GM21360 (cell line): Measurements from ENCODE around the gene FAM110D.

Source experiments
- ATAC-seq: cut with Tn5 transposase; IDR thresholded peaks from one replicate; pipeline ENCODE4 v1.9.1; 2021; ENCODE audit warnings: mild to moderate bottlenecking, moderate library complexity; ENCODE audit not compliant: unreplicated experiment

The FAM110D gene

DNA sequence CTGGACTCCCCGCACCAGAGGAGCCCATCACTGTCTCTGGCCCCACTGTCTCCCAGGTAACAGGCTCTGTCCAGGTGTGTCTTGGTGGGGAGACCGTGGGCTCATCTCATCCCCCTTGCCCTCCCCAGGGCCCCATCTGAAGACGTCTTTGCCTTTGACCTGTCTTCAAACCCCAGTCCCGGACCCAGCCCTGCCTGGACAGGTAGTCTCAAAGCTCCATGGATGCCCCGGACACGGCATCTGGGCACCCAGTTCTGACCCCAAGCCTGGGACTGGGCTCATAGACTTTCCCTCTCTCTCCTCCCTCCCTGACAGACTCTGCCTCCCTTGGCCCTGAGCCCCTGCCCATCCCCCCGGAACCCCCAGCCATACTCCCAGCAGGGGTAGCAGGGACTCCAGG is 25.2 kb downstream of the FAM110D start:
- no peak for ATAC-seq

GRCh38 chr1:26184883-26185282 is 26.0 kb downstream of the FAM110D start:
- no peak for ATAC-seq

DNA sequence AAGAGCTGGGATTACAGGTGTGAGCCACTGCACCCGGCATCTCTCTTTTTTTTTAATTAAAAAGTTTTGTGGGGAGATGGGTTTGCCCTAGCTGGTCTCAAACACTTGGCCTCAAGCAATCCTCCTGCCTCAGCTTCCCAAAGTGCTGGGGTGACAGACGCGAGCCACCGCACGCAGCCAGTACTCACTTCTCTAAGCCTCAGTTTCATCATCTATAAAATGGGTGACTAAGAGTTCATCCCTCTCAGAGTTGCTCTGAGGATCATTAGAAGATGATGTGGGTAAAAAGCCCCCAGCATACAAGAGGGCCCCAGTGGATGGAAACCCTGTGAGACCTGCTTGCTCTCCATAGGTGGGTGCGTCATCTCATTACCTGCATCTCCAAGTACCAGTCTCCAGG is 29.0 kb downstream of the FAM110D start:
- no peak for ATAC-seq

DNA sequence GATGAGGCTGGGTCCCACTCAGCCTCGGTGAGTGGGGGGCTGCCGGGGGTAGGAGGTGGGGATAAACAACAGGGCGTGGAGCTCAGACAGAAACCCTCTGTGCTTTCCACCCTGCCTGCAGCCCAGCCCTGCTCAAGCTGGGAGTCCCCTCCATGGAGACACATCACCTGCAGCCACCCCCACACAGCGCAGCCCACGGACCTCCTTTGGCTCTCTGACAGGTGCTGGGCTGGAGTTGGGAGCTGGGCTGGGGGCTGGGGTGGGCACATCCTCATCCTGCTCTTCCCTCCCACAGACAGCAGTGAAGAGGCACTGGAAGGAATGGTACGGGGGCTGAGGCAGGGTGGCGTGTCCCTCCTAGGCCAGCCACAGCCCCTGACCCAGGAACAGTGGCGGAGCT is 29.6 kb downstream of the FAM110D start:
- ATAC-seq: no peak

DNA sequence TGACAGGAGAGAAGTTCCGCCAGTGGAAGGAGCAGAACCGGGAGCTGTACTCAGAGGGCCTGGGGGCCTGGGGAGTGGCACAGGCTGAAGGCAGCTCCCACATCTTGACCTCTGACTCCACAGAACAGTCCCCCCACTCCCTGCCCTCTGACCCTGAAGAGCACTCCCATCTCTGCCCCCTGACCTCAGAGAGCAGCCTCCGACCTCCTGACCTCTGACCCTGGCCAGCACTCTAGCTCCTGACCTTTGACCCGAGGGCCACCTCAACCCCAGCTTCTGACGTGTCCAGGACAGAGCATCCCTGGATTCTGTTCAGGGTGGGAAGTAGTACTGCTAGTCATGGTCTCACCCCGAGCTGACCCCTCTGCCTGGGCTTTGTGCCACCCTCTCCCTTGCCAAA is 30.5 kb downstream of the FAM110D start:
- ATAC-seq: no peak

DNA sequence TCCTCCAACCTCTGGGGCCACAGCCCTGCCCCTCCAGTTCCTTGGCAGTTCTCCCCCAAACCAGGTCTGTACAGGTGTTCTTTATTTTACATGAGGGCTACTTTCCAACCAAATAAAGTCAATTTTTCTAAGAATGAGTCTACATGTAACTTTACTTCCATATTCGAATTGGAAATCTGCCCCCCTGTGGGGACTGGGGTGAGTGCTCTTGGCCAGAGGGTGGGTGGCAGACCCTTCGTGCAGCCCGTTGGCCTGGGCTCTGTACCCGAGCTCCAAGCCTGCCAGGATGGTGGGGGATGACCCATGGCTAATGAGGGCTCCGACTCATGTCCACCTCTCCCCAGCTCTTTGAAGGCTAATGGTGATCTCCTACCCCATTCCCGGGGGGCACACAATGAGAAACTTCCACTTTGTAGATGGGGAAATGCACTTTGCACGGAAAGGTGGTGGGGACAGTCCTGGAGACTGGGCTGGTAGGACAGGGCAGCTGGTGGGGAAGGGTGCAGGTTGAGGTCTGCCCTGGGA is 30.9 kb downstream of the FAM110D start:
- ATAC-seq: no peak

DNA sequence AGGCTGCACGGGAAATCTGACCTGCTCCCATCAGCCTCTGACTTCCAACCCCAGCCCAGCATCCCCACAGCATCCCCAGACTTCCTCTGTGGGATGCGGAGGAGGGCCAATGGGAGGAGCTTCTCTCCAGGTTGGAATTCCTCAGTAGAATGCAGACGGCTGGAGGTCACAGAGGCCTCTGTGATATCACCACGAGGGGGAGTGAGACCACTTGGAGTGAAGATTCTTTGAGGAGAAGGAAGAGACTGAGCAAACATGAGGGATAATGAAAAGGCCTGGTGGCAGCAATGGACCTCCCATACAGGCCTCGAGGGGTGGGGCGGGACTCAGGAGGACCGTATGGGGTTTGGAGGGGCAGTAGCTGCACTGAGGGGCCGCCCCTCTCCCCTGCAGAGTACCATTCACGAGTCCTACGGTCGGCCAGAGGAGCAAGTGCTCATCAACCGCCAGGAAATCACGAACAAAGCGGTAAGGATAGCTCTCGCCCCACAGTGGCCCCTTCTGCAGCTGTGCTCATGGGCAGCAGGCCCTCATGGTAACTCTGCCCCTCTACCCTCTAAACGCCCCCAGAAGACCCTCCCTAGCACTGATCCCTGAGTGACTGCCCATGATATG is 31.6 kb downstream of the FAM110D start, which contains the start of gene CATSPER4:
TSS of gene CATSPER4 (plus strand) at position 230 of the 615 bp plus-strand sequence. CDS start at position 256, 26 bp downstream.
- no peak for ATAC-seq

DNA sequence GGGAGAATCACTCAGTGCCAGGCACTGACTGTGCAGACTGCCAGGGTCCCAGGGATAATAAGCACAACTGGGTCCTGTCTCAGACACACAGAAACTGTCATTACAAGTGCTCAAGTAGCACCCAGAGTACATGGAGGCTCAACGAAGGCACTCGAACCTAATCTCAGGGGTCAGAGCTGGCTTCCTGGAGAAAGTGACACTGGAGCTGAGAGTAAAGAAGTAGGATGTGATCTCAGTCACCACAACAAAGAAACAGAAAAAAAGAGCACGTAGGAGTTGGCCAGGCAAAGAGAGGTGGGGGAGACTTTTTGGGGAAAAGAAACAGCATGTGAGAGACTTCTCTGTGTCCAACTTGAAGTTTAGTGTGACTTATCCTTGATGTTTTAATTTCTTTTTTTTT is 32.9 kb downstream of the FAM110D start:
- ATAC-seq: no peak

DNA sequence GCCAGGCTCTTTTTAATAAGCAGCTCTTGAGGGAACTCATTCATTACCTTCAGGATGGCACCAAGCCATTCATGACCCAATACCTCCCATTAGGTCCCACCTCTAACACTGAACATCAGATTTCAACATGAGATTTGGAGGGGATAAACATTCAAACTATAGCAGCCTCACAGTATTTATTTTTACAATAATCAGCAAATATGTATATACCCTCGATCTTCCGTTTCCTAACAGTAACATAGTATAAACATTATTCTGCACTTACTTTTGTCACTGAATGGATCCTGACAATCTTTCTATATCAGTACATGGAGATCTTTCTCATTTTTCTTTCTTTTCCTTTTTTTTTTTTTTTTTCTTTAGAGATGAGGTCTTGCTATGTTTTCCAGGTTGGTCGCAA is 36.9 kb downstream of the FAM110D start:
- ATAC-seq: no peak

GRCh38 chr1:26197301-26197700 is 38.4 kb downstream of the FAM110D start:
- no peak for ATAC-seq

DNA sequence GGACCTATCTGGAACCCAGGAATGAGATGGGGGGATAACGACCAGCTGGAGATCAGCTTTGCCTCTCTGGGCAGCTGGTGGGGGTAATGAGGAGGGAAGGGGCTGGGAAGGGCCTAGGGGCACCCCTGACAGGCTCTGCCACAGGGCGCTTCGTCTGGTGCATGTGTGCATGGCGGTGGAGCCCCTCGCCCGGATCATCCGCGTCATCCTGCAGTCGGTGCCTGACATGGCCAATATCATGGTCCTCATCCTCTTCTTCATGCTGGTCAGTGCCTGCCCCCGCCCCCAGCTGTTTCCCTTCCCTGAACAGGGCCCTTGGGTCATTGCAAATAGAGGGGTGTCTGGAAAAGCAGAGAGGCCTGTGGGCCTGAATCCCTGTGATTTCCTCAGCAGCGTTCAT is 38.9 kb downstream of the FAM110D start:
- no peak for ATAC-seq

GRCh38 chr1:26200413-26200812 is 41.5 kb downstream of the FAM110D start:
- no peak for ATAC-seq

GRCh38 chr1:26203642-26204318 is 44.9 kb downstream of the FAM110D start:
- ATAC-seq: no peak

DNA sequence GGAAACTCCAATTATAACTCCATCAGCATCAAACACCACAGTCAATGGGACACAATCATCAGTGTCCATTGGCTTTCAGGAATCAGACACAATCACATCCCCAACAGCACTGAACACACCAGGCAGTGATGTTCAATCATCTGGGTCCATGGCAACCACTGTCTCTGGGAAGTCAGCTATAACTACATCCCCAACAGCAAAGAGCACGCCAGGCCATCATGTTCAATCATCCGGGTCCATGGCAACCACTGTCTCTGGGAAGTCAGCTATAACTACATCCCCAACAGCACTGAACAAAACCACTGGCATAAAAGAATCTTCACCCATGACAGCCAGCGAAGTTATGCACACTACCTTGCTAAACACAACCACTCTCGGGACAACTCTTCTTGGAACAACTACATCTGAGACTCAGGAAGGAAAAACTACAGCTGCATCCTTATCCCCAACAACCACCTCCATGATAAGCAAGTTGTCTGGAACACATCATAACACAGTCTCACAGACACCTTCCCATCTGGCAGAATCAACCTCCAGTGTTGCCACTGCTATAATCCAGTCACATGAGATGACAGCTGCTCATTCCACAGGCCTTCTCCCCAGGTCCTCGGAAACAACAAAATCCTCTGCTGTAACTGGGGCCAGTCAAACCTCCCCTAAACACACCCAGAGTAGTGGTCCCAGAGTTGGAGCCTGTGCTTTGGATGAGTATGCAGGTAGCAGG is 51.4 kb downstream of the FAM110D start:
- no peak for ATAC-seq

GRCh38 chr1:26212726-26213125 is 53.8 kb downstream of the FAM110D start:
- ATAC-seq: no peak

- no peak for ATAC-seq
These were observed 54.5 kb downstream of the FAM110D start for GRCh38 chr1:26213335-26213905.
